Measurements from ENCODE around the gene TREM2.

- no peak for TF ChIP-seq CTCF (IDR thresholded peaks at IDR 0.05)
- TF ChIP-seq EZH2 (IDR thresholded peaks at IDR 0.05; ENCODE audit: borderline replicate concordance, insufficient read depth, low read depth, low read length, poor library complexity, severe bottlenecking): no peak
Observed at GRCh38 chr6:41122918-41123317, 40.0 kb downstream of the TREM2 start.

All from B cell (primary cell).